ENCODE results near the gene LIME1. TPM values are rescaled to one million over a fixed set of nuclear protein-coding genes. Genes with fewer than 3 reads are reported as not detected.

Gene LIME1
- total and polyA plus RNA-seq, 9 of the 15 experiments (the other 6 are each of a cell fraction or from before 2014, with no cell fraction given): 0.11 to 17.1 (median 2.8) TPM; not detected in 2

DNA sequence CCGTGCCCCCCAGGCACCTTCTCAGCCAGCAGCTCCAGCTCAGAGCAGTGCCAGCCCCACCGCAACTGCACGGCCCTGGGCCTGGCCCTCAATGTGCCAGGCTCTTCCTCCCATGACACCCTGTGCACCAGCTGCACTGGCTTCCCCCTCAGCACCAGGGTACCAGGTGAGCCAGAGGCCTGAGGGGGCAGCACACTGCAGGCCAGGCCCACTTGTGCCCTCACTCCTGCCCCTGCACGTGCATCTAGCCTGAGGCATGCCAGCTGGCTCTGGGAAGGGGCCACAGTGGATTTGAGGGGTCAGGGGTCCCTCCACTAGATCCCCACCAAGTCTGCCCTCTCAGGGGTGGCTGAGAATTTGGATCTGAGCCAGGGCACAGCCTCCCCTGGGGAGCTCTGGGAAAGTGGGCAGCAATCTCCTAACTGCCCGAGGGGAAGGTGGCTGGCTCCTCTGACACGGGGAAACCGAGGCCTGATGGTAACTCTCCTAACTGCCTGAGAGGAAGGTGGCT, 39.1 kb upstream of the LIME1 start (continued):
- TF ChIP-seq, protein P1, sequence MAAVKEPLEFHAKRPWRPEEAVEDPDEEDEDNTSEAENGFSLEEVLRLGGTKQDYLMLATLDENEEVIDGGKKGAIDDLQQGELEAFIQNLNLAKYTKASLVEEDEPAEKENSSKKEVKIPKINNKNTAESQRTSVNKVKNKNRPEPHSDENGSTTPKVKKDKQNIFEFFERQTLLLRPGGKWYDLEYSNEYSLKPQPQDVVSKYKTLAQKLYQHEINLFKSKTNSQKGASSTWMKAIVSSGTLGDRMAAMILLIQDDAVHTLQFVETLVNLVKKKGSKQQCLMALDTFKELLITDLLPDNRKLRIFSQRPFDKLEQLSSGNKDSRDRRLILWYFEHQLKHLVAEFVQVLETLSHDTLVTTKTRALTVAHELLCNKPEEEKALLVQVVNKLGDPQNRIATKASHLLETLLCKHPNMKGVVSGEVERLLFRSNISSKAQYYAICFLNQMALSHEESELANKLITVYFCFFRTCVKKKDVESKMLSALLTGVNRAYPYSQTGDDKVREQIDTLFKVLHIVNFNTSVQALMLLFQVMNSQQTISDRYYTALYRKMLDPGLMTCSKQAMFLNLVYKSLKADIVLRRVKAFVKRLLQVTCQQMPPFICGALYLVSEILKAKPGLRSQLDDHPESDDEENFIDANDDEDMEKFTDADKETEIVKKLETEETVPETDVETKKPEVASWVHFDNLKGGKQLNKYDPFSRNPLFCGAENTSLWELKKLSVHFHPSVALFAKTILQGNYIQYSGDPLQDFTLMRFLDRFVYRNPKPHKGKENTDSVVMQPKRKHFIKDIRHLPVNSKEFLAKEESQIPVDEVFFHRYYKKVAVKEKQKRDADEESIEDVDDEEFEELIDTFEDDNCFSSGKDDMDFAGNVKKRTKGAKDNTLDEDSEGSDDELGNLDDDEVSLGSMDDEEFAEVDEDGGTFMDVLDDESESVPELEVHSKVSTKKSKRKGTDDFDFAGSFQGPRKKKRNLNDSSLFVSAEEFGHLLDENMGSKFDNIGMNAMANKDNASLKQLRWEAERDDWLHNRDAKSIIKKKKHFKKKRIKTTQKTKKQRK (IDR thresholded peaks at IDR 0.05; ENCODE audit: borderline replicate concordance, low read depth, low read length): no peak
- TF ChIP-seq SIN3B (IDR thresholded peaks at IDR 0.05; ENCODE audit: low read depth): no peak
- TF ChIP-seq ZNF324 (CRISPR knock-in tag; IDR thresholded peaks at IDR 0.05): no peak
- no peak for TF ChIP-seq NONO (IDR thresholded peaks at IDR 0.05; ENCODE audit: low read depth in 2 of 2, low read length in 1 of 2)
- no peak for TF ChIP-seq SMARCB1 (IDR thresholded peaks at IDR 0.05; ENCODE audit: insufficient read length, low read depth)
- no peak for TF ChIP-seq WHSC1 (IDR thresholded peaks at IDR 0.05; ENCODE audit: low read length)
- TF ChIP-seq TCF7L2 (IDR thresholded peaks at IDR 0.05; ENCODE audit: low read depth, low read length): no peak
- TF ChIP-seq, protein P2, sequence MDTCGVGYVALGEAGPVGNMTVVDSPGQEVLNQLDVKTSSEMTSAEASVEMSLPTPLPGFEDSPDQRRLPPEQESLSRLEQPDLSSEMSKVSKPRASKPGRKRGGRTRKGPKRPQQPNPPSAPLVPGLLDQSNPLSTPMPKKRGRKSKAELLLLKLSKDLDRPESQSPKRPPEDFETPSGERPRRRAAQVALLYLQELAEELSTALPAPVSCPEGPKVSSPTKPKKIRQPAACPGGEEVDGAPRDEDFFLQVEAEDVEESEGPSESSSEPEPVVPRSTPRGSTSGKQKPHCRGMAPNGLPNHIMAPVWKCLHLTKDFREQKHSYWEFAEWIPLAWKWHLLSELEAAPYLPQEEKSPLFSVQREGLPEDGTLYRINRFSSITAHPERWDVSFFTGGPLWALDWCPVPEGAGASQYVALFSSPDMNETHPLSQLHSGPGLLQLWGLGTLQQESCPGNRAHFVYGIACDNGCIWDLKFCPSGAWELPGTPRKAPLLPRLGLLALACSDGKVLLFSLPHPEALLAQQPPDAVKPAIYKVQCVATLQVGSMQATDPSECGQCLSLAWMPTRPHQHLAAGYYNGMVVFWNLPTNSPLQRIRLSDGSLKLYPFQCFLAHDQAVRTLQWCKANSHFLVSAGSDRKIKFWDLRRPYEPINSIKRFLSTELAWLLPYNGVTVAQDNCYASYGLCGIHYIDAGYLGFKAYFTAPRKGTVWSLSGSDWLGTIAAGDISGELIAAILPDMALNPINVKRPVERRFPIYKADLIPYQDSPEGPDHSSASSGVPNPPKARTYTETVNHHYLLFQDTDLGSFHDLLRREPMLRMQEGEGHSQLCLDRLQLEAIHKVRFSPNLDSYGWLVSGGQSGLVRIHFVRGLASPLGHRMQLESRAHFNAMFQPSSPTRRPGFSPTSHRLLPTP (IDR thresholded peaks at IDR 0.05; ENCODE audit: borderline replicate concordance, extremely low read depth, insufficient read length): no peak
- no peak for TF ChIP-seq NCOR1 (IDR thresholded peaks at IDR 0.05)
- peak; percentile 6 for TF ChIP-seq POLR2G (IDR thresholded peaks at IDR 0.05; ENCODE audit: low read depth, low read length)
- TF ChIP-seq PHF8 (IDR thresholded peaks at IDR 0.05; ENCODE audit: borderline replicate concordance, low read length): no peak
- 0 out of 2 replicates have a peak, but pooled peaks have one; percentile 7 for TF ChIP-seq CHD2 (IDR thresholded peaks at IDR 0.05; ENCODE audit: low read depth, low read length)
- no peak for TF ChIP-seq SIRT6 (IDR thresholded peaks at IDR 0.05; ENCODE audit: low read depth, low read length)
- TF ChIP-seq CBFB (CRISPR knock-in tag; IDR thresholded peaks at IDR 0.05): no peak
- TF ChIP-seq CBFA2T2 (conservative IDR thresholded peaks at IDR 0.05): no peak
- TF ChIP-seq PTBP1 (IDR thresholded peaks at IDR 0.05; ENCODE audit: low read depth, low read length): 0 out of 2 replicates have a peak, but pooled peaks have one; percentile 5
- TF ChIP-seq ZNF408 (CRISPR knock-in tag; IDR thresholded peaks at IDR 0.05; ENCODE audit: low read depth): no peak
